AG04449 (cell line): ENCODE measurements around the gene SPTBN1.

Experiments
- CTCF ChIA-PET: fragments of 350-600 bp; formaldehyde crosslinking; extraction: SDS; loops from one replicate; lab custom pipeline; 2021; ENCODE audit warnings: antibody characterized with exemption; lab: Yijun Ruan, JAX
- POLR2A ChIA-PET: fragments of 400-600, 350-600 bp; formaldehyde crosslinking; extraction: SDS; loops from one replicate; lab custom pipeline; 2020; ENCODE audit warnings: antibody characterized with exemption, inconsistent platforms; lab: Yijun Ruan, JAX
- DNase-seq: peaks from one replicate; pipeline ENCODE4 v3.0.0-alpha.2; 2010; ENCODE audit warnings: low read depth, low spot score
- H3K4me3 ChIP-seq: 2 replicates; pipeline ENCODE4 v1.5.1; 2011; ENCODE audit warnings: low read depth, mild to moderate bottlenecking, control low read depth, low read length
- CTCF ChIP-seq: IDR thresholded peaks from one replicate; pipeline ENCODE4 v1.5.1; 2011; ENCODE audit warnings: mild to moderate bottlenecking, moderate library complexity, low read length, control low read depth, inconsistent platforms; ENCODE audit not compliant: insufficient read depth; ENCODE audit errors: missing control alignments

Gene SPTBN1

GRCh38 chr2:54475285-54475684, 19.2 kb downstream of the SPTBN1 start:
- no peak for DNase-seq
- CTCF ChIA-PET, result no interaction called here
- no peak for TF ChIP-seq CTCF
- no peak overlapping the region for H3K4me3 ChIP-seq
- POLR2A ChIA-PET, result no interaction called here

- ChIA-PET CTCF (no interaction called here), POLR2A (no interaction called here)
- TF ChIP-seq CTCF, result no peak
- DNase-seq, result no peak
- no peak overlapping the region for H3K4me3 ChIP-seq
Measured at GRCh38 chr2:54475919-54476318, 19.8 kb downstream of the SPTBN1 start.

GRCh38 chr2:54476852-54477251, 20.7 kb downstream of the SPTBN1 start:
- ChIA-PET POLR2A (no interaction called here), CTCF (no interaction called here)
- TF ChIP-seq CTCF, result no peak
- no peak for DNase-seq
- no peak overlapping the region for H3K4me3 ChIP-seq

GRCh38 chr2:54477896-54478295, 21.8 kb downstream of the SPTBN1 start:
- no peak for DNase-seq
- ChIA-PET CTCF (interaction anchor here (0.9 kb wide), 1 partner anchor 11 kb away, joined by 3 read pairs; no protein-coding TSS in a partner anchor), POLR2A (no interaction called here)
- no peak overlapping the region for H3K4me3 ChIP-seq
- no peak for TF ChIP-seq CTCF

DNA sequence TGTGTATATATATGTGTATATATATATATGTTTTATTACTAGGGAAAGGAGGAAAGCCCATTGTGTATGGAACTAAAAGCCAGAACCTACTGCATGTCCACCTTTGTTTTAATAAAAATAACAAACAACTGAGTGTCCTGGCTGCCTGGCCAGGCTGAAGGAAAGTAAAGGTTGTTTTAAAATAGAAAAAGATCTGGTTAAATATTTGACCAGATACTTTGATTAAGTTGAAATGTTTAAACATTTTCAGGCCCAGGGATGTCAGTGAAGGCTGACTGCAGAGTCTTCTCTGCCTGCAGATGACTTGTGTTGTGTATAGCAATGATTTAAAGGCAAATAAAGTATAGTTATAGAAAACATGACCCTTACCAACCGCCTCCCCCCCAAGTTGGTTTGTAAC, 22.8 kb downstream of the SPTBN1 start:
- no peak for DNase-seq
- no peak for TF ChIP-seq CTCF
- POLR2A ChIA-PET, result no interaction called here
- CTCF ChIA-PET, result interaction anchor here (0.9 kb wide), 1 partner anchor 10 kb away, joined by 3 read pairs; no protein-coding TSS in a partner anchor
- H3K4me3 ChIP-seq, result no peak overlapping the region

- ChIA-PET POLR2A (no interaction called here), CTCF (no interaction called here)
- H3K4me3 ChIP-seq, result no peak overlapping the region
- TF ChIP-seq CTCF, result no peak
- DNase-seq, result no peak
Measured at GRCh38 chr2:54479424-54479823, 23.3 kb downstream of the SPTBN1 start.
